GM12892 (cell line): ENCODE measurements around the gene BCL2L12.

ENCODE experiments used
- POLR2A ChIP-seq: IDR thresholded peaks from 2 replicates; pipeline ENCODE4 v1.6.1; 2011; ENCODE audit warnings: low read depth, low read length, control low read depth
- POLR2AphosphoS5 ChIP-seq: IDR thresholded peaks from 2 replicates; pipeline ENCODE4 v1.6.1; 2011; ENCODE audit warnings: low read depth, low read length, control low read depth
- TAF1 ChIP-seq: IDR thresholded peaks from 2 replicates; pipeline ENCODE4 v1.6.1; 2011; ENCODE audit warnings: low read depth, mild to moderate bottlenecking, control low read depth, low read length, borderline replicate concordance

GRCh38 chr19:49654581-49654980, 11.2 kb upstream of the BCL2L12 start:
- TF ChIP-seq POLR2AphosphoS5 (no peak), POLR2A (no peak), TAF1 (no peak)
